DMS114 treated with DMSO at 0.1 percent for 48 hours (cell line): ENCODE measurements around the gene ANAPC2.

ENCODE experiments used
- DNase-seq: peaks from one replicate; lab custom pipeline; 2025; ENCODE audit not compliant: unreplicated experiment; lab: John Stamatoyannopoulos, UW

The ANAPC2 gene

DNA sequence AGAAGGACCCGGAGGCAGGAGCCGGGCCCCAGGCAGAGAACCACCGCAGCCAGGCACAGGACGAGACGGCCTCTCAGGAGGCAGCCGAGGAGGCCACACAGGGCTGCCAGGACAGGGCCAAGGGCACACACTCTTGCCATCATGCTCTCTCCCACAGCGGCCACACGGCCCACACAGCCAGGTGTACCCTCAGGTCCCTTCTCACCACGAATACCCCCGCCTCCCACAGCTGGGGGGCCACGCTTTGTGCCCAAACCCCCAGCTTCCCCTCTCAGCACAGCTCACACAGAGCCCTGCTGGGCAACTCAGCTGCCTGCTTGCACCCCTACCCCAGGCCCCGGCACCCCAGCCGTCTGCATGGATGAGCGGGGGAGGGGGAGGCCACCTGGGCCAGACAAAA, 5.4 kb upstream of the ANAPC2 start:
- no peak for DNase-seq

DNA sequence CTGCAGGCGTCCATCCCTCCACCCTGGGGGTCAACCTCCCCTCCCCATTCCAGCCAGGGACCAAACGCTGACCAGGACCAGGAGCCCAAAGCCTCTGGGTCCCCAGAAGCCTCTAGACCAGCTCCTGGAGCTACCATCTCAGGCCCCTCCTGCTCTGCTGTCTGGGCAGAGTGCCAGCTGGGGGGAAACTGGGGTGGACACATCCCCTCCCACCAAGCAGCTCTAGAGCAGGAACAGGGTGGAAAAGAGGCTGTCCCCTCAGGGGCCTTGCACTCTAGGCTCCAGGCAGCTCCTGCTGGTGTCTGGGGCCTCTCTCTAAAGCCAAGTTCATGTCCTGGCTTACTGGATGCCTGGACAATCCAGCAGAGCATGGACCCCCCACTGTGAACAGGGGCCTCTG, 4.5 kb upstream of the ANAPC2 start:
- DNase-seq = no peak

DNA sequence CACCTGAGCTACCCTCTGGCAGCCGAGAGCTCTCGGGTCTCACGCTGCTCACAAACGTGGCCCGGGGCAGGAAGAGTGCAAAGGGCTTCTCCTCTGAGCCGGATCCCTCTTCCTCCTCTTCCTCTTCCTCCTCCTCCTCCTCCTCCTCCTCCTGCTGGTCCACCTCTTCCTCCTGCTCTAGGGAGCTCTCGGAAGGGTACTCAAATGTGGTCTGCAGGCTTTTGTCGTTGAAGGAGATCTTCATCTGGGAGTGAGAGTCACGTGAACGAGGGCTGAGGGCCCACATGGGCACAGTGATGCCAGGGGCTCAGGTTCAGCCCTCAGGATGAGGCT, 4.1 kb upstream of the ANAPC2 start:
- no peak for DNase-seq

DNA sequence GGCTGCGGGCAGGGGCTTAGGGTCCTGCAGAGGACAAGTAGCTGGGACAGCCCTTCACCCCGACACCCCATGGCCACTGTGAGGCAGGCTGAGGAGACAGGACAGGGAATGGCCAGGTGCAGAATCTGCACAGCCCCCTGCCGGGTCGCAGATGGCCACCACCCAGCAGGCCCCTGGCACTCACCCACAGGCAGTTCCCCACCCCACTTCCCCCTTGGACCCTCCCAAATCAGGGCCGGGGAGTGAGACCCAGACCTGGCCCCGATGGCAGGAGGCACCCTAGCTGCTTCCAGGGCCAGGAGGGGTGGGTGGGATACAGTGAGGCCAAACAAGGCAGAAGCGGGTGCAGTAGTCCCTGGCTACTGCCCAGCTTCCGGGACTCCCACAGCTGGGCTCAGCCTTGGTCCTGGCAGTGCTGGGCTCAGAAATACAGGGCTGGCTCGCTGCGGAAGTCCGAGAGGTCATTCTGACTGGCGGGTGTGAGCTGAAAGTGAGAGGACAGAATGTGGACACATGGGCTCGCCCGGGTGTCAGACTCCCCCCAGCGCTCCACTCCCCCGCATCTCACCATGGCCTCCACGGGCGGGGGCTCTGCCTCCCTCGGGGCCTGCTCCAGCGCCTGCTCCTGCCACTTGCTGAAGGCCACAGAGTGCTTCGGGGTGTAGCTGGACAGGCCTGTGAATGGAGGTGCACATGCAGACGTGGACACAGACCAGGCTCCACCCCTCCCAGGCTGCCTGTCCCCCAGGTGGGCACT, 3.5 kb upstream of the ANAPC2 start:
- no peak for DNase-seq

DNA sequence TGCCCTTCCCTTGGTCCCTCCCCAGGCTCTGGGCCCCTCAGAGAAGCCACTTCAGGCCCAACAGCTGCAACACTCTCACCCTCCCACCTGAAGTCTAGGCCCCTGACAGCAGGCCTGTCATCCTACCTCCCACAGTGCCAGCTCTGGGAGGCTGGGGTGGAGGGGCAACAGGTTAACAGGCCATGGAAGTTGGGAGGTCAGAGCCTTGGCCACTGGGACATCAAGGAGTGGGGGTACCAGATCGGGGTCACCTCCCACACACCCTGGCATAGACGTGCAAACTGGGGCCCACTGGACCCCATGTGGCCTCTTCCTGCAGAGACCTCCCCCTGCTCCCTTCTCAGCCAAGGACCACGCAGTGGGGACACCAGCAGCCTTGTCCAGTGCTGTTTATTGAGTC, 2.9 kb upstream of the ANAPC2 start:
- no peak for DNase-seq

DNA sequence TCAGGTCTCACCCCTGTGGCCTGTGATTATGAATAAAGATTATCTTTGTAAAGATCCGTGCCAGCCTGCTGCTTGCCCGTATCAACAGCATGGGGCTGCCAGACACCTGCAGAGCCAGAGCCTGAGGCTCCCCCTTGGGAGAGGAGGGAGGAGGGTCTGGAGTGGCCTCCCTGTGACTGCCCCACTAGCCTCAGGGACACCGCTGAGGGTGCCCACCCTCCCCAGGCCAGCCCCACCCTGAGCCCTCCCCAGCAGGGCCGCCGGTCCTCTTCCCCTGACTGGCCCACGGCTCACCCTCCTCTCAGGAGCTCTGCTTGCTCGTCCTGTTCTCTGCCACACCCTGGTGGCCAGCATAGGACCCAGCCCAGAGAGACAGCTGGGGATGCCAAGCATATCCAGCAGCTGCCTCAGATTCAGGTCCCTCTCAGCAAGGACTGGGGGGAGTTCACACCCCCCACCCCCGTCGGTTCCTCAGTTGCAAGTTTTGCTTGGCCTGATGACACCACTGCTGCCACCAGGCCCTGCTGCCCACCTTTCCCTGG, 2.0 kb upstream of the ANAPC2 start:
- DNase-seq = no peak

DNA sequence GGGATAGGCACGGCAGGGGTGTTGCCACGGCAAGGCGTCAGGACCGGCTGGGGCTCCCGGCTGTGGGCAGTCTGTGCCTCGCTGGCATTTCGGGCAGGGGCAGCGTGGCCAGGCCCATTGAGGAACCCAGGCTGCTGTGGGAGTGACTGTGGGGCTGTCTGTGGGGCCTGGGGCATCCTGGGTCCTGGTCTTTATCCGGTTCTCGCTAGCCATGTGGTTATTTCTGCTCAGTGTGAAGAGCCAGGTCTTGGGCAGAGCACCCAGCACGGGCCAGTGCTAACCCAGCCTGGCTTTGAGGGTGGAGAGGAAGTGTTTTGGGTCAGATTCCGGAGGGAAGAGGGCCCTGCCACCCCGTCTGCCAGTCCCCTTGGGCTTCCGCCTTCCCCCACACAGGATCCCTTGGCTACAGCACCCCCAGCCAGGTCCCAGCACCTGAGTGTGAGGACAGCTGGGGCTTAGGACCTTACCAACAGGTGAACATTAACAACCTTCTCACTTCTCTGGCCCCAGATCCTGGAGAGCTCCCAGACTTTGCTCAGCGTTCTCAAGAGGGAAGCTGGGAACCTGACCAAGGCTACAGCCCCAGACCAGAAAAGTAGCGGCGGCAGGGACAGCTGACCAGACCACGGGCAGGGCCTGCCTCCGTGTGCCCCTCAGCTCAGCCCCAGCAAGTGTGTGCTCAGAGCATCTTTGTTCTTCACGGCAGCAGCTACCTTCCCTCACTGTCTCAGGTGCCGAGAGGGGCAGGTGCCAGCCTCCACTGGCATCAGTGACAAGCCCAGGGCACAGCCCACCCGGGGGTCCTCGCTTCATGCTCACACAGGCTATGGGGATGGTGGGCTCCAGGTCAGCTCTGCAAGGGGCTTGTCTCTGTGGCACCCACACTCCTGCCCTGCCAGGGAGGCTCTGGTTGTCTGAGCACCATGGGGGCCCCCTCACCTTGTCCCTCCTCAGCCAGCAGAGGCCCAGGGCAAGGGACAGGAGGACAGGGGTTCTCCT, 1.2 kb upstream of the ANAPC2 start:
- DNase-seq = no peak

DNA sequence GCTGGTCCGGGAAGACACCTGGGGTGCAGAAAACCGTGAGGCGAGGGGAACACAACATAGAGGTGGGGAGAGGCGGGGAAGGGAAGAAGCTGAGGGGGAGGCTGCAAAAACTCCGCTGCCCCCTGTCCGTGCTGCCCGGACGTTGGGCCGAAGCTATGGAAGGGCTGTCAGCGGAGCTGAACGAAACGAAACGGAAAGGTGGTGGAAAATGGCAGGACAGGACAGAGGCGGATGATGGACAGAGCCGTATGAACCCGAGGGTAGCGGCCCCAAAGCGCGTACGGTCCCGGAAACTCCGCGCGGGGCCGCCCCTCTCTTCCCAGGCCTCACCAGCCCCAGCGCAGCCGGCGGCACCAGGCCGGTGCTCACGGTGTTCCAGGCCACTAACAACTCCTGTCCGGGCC, 272 bp downstream of the ANAPC2 start:
- no peak for DNase-seq

DNA sequence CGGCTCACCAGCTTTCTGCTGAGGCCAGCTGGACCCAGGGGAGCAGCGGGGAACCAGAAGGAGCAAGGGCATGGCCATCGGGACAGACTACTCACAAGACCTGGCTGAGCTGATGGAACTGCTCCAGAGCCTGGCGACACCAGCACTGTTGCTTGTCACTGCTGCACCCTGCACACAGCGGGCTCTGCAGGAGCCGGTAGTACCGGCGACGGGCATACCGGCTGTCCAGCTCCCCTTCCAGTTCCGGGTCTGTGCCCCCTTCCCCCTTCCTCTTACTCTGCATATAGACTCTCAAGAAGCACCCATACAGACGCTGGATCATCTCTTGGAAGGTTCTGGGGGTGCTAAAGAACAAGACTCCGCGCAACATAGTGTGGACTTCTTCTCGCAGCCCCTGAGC, 974 bp downstream of the ANAPC2 start:
- no peak for DNase-seq

DNA sequence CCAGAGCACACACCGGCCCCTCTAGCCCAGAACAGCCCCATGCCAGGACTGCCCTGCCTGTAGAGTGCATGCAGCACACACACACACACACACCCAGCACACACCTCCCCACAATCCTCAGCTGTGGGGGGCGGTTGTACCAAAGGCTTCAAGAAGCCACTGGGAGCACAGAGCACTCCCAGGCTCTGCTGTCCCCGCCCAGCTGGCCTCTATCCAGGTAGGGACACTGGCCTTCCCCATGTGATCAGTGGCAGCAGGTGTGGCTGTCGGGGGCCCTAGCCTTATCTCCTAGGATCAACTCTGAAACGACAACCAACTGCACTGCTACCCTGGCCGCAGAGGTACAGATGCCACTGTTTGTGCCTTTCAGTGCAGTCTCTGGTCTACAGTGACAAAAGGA, 2.0 kb downstream of the ANAPC2 start:
- no peak for DNase-seq

DNA sequence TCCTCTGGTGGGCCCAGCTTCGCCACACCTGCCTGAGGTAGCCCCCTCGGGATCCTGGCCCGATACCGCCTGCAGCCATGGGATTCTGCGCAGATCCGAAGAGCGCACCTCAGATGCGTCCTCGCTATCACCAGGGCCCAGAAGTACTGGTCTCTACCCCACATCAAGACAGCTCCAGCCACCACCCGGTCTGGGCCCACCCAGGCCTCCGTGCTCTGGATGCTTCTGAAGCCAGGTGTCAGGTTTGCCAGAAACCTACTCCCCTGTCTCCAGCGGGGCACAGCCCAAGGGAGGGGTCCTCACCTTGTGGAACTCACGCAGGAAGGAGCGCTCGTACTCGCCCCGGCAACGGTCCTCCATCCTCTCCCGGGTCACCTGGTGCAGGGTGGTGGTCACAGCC, 2.4 kb downstream of the ANAPC2 start:
- DNase-seq = no peak

DNA sequence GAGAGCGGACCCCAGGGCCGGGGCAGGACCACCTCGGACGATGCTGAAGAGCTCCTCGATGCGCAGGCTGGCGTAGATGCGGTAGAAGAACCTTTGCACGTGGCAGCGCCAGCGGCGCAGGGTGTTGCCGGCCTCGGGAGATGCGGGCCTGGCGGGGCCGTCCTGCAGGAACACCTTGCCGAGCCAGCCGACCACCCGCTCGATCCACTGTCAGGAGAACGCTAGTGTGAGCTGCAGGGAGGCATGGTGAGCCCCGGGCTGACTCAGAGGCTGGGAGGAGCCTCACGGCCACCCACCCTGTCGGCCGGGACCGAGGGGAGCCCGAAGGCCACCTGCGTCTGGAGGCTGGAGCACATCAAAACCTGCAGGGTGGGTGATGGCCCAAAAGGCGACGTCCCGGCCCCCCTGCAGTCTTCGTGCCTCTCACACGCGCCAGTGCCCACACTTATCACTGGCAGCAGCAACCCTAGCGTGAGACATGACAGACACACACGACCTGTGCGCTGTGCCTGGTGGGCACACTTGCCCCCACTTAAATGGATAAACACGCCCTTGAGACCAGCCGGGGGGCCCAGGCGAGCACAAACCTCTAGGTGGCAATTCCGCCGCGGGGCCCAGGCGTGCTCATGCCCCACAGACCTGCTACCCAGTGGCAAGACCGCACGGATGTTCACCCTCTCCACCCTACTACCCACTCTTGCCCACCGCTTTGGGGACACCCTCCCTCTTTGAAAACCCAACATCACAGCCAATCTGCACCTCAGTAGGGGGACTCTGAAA, 3.3 kb downstream of the ANAPC2 start:
- DNase-seq = no peak

DNA sequence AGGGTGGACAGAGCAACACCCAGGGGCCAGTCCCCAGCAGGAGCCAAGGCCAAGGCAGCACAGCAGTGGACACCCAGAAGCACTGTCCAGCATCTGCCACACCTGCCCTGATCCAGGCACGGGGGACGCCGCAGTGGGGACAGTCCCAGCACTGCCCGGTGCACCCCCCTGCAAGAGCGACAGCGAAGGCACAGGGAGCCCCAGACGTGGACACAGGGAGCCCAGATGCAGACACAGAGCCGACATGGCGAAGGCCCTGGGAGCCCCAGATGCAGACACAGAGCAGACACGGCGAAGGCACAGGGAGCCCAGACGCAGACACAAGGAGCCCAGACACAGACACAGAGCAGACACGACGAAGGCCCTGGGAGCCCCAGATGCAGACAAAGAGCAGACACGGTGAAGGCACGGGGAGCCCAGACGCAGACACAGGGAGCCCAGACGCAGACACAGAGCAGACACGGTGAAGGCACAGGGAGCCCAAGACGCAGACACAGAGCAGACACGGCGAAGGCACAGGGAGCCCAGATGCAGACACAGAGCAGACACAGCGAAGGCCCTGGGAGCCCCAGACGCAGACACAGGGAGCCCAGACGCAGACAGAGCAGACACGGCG, 4.3 kb downstream of the ANAPC2 start:
- DNase-seq = no peak

DNA sequence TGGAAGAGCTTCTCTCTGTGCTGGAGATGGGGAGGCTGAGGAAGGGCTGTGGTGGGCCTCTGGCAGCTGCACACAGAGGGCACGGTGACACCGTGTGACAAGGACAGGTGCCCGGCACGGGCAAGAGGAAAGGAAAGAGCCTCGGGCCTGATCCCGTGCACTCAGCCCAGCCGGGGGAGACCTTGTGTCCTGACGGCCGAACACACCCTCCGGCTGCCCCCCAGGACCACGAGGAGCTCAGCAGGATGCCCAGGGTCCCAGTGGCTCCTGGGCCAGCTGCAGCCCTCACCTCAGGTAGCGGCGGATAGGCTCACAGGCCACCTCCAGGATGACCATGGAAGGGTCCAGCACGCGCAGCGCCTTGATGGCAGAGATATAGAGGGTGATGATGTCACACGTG, 5.5 kb downstream of the ANAPC2 start:
- no peak for DNase-seq

DNA sequence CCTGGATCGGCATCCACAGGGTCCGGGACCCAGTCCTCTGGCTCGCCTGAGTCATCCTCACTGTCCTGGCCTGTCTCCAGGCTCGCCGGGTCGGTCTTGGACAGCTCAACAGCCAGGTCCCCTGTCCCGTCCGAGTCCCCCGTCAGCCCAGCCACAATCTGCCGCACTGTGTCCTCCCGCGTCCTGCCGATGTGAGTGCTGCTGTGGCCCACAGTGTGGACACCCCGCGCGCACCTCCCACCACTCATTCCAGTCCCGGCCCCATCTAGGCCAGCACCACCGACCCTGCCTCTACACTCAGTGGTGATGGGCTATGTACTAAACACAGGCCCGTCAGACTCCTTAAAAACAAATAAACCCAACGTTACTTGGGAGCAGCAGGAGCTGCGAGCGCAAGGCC, 6.7 kb downstream of the ANAPC2 start:
- DNase-seq = no peak

DNA sequence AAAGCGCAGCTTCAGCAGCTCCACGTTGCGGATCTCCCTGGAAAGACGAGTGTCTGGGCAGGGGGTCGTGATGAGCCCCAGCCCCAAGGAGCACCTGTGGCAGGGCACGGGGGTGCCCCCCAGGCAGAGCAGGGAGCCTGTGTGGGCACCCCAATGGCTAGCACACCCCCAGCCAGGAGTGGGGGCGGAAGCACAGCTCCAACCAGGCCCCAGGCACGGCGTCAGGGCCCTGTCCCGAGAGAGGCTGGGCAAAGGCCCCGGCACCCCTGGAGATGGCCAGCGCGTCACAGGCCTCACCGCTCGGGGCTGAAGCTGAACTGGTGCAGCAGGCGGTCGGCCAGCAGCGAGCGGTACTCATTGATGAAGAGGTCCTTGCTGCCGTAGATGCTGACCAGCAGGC, 7.9 kb downstream of the ANAPC2 start:
- no peak for DNase-seq

DNA sequence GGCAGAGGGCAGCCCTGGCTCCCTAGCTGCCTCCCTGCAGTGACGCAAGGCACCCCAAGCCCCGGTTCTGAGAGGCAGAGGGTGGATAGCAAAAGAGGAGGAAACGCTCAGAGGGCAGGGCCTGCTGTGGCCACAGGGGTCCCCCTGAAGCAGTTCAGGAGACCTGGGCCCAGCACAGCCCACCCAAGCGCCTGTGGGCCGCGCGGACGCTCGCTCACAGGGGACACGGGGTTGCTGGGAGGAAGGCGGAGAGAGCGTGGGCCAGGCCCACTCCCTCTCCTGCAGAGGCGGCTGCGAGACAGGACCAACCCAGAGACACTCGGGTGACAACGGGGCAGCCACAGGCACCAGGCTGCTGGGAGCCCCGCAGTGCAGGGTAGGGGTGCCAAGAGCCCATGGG, 8.6 kb downstream of the ANAPC2 start:
- no peak for DNase-seq

DNA sequence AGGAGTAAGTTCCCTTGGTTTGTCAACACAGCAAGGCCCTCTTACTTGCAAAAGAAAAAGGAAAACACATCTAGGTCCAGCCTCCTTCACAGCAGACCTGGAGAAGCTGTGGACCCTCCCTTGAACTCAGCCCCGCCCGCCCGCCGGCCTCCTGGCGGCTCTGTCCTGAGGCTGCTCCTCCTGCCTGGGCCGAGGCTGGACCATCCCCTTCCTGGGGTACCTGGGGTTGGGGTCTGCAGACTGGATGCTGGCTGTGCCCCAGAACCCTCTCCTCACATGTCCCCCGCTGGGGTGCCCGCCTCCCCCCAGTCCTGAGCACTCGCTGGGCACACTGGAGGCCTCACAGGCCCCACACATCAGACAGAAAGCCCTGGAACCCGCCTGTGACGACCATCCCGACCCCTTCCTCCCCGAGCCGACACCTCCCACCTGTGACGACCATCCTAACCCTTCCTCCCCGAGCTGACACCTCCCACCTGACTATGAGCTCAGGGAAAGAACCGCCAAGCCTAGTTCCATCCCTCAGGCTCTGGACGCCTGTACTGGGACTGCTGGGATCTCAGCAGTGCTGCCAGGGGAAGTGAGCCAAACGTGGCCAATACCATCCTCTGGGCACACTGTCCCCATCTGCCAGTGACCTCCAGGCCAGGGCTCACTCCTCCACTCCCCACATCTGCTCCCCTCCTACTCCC, 9.3 kb downstream of the ANAPC2 start:
- DNase-seq = no peak

DNA sequence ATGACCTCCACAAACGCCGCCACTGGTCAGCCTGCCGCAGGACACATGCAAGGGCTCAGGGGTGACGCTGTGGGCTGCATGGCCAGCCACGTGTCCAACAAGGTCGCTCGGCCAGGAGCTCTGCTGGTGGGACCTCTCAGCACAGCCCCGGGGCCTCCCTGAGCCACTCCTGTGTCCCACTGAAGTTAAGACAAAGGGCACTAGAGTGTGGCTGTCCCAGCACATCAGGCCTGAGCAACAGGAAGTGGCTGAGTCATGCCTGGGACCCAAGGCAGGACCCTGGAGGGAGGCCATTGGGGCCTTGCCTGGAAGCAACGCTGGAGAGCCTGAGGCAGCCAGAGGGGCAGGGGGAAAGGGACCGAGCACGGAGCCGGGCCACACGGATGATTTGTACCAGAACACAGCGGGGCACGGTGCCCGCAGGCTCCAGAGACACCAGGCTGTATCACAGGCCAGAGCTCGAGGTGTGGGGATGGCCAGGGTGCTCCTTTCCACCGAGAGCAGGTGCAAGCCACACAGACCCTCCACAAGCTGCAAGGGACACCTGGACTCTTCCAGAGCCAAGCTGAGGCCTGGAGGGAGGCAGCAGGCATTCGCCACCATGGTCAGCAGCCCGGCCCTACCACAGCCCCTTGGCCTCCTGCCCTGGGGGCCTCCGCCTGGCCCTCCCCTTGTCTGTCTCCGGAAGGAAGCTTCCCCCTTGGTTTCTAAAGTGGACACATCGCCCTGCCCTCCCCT, 10.0 kb downstream of the ANAPC2 start:
- no peak for DNase-seq
